ENCODE results near the gene DLAT.

DLAT gene

DNA sequence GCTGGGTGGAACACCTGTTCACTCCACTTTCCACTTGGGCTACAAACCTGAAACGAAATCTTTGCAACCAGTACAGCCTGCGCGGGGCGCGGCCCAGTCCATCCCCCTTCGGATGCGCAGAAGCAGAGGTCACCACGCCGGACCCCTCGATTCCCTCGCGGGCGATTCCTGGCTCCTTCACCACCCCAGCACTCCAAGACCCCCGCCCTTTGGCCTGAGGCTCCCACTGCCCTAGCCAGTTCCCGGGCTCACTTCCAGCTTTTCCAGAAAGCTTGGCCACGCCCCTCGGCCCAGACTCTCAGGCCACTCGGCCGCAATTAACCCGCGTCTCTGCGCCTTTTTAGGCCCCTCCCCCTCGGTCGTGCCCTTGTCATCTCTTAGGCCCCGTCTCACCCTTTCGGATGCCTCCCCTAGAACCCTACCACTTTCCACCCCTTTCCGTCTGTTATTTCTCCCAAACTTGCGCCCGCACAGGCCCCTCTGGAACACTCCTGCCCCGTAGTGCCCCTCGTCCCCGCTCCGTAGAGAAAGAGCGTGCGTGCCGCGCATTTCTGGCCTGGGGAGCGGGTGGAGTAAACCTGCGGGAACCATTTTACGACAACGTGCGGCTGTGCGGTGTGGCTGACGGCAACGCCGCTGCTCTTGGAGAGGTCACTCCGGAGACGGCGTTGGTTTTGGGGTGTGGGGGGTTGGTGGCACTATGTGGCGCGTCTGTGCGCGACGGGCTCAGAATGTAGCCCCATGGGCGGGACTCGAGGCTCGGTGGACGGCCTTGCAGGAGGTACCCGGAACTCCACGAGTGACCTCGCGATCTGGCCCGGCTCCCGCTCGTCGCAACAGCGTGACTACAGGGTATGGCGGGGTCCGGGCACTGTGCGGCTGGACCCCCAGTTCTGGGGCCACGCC is at the start of gene DLAT:
Gene DLAT, plus strand, starts transcription at position 636 of the 906 bp plus-strand sequence. Its CDS starts 65 bp downstream, at position 701.
- peak; percentile 81 for DNase-seq (ENCODE audit: low read depth)

DNA sequence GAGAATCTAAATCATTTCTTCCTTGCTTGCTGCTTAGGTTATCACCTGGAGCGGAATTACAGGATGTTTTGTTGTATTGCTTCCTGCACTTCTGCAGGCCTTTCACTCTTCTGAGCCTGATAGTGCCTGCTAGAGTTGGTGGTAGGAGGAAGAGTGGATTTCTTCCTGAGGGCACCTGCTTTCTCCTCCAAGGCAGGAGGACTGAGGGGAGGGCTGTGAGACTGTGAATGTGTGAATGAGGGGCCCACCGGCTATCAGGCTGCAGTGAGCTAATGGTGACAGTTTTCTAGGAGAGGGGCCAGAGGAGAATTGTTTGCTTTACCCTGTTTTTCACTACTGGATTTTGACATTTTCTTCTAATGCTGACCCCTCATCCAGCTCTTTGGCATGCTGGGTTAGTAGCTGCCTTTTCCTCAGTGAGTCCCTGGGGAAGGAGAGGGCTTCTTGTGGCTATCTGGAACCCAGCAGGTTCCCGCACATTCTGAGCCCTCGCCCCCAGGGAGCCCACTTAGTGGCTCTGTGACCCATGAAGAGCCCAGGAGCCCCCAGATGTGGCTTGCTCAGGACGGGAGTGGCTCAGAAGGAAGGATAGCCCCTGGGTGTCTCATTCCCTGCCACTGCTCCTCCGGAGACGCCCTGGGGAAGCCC is 49.0 kb upstream of the DLAT start:
- no peak for DNase-seq (ENCODE audit: low read depth)

DNA sequence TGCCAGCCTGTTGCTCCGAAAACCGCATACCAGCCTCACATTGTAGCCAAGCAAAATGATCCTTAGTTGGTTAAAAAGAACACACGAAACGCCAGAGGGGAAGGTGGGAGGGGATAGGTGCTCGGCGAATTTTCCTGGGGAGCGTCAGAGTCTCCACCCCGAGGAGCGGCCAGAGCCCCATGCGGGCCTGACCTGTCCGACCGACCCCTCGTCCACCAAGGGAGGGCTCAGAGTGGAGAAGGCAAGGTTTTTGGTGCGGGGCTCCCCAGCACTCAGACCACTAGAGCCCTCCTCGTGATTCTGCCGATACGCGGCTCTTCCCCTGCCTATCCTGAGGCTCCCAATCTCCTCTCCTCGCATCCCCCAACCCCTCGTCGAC is 48.5 kb upstream of the DLAT start:
- peak; percentile 14 for DNase-seq (ENCODE audit: low read depth)

- peak; percentile 60 for DNase-seq (ENCODE audit: low read depth)
These were observed 47.8 kb upstream of the DLAT start for GRCh38 chr11:111977146-111978027.

DNA sequence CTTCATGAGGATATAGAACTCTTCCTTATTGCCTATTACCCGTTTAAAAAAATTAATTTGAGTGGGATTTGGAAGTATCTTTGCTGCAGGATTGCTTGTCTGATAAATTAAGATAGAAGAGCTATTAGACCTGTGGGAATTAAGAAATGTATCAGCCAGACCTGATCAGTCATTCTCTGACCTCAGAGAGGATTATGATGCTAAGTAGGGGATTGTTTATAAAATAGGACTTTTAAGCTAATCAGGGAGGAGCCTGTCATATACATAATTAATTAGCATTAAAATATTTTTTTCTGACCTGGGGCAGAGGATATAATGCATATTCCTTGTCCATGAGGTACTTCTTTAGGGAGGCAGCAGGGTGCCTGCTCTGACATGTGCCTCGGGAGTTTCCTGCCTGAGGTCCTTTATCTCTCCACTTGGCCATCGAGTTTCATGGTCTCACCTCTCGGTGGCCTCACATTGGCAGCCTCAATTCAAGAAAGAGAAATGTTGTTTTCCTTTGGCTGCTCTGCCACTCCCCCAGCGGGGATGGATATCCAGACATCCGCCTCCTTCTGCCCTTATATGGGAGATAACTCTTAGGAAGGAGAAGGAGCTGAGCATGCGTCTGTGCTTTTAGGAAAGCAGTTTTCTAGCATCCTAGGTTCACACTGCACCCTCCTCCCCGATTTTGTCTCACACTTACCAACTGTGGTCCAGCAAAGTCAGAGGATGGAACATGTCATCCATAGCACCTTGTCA is 47.0 kb upstream of the DLAT start:
- peak; percentile 84 for DNase-seq (ENCODE audit: low read depth)

- no peak for DNase-seq (ENCODE audit: low read depth)
These were observed 45.1 kb upstream of the DLAT start for GRCh38 chr11:111980062-111980461.

DNA sequence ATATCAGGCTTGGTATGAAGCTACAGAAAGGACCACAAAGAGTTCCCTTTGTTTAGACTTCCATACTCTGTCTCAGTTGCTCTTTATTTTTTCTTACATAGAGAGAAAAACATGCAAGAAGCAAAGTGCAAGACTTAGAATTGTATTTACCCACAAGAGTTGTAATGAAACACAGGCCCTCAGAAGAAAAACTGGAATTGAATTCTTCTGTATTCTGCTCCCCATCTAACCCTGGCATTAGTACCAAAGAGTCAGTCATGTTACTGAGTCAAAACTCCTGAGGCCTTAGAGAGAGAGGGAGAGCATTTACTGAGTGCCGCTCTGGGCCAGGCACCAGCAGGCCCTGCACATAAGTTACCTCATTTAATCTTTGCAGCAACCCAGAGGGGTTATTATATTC is 43.9 kb upstream of the DLAT start:
- DNase-seq (ENCODE audit: low read depth) = no peak

DNA sequence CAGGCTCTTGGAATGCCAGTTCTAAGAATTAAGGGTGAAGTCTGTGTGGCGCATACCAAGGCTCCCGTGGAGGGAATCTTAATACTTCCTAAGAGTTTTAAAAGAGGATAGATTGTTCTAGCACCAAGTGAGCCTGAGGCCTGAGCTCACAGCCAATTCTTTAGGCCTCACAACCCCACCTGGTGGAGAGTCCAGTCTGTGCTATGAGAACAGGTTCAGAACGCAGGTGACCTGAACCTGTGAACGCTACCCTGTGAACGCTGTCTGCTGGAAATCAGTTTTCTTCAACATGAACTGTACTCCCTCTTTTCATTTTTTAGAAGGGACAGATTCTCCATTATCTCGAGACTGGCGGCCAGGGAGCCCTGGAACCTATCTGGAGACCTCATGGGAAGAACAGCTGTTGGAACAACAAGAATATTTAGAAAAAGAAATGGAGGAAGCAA is 43.2 kb upstream of the DLAT start:
- DNase-seq (ENCODE audit: low read depth) = peak; percentile 51

DNA sequence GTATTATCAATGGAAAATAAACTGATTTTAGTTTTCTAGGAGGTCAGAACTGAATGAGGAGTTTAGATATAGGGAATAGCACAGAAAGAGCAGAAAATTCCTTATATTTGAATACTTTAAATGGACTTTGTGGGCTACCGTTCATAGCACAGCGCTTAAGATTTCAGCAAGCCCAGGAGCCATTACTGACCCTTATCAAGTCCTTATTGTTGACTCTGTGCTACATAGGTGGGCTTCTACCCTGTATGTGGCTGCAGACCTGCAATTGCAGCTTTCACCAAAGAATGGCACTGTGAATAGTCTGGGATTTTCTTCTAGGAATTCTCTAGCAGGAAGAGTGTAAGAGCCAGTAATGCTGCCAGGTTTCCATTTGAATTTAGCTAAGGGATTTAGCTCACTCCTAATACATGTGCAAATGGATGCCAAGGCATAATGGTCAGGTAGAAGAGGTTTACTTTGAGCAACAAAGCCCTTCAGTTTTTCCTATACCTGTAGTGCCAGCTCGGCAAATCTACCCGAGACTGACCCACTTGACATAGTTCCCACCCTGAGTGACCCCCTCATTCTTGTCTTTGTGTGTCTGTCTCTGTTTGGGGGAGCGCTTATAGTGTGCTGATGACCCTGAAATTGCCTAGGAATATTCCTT is 42.5 kb upstream of the DLAT start:
- DNase-seq (ENCODE audit: low read depth) = no peak

DNA sequence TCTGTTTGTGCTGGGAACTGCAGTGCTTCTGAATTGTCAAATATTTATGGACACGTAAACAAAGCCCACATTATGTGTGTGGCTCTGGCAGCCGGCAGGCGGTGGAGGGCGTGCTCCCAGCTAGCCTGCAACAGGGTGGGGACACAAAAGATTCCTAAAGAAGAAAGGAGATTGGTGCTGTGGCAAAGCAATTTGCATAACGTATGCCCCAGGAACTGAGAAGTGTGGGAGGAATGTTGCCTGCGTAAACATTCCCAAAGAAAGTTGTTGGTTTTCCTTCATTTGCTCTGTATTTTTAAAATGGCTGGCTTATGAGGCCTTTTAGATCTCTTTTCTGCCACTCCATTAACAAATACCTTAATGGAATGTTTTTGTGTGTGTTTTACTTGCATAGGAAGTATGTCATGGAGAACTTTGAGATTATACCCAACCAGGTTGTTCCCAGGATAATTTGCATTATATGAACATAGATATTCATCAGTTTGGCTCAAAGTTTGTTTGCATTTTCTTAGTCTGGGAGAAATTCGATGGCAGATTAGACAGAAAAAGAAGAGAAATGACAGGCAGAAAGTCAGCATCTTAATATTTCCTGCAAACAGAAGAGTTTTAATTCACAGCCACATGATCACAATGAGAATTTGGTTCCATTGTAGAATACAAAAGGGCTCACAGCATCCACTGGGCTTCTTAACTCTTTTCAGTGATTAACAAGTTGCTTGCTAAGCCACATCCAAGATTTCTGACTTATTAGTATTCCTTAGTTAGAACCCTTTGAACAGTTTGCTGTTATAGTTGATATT is 41.8 kb upstream of the DLAT start:
- peak; percentile 16 for DNase-seq (ENCODE audit: low read depth)

GRCh38 chr11:111986589-111986988 is 38.6 kb upstream of the DLAT start:
- no peak for DNase-seq (ENCODE audit: low read depth)

- no peak for DNase-seq (ENCODE audit: low read depth)
These were observed 34.8 kb upstream of the DLAT start for GRCh38 chr11:111990381-111990780.

GRCh38 chr11:111992206-111992855 is 32.9 kb upstream of the DLAT start:
- no peak for DNase-seq (ENCODE audit: low read depth)

DNA sequence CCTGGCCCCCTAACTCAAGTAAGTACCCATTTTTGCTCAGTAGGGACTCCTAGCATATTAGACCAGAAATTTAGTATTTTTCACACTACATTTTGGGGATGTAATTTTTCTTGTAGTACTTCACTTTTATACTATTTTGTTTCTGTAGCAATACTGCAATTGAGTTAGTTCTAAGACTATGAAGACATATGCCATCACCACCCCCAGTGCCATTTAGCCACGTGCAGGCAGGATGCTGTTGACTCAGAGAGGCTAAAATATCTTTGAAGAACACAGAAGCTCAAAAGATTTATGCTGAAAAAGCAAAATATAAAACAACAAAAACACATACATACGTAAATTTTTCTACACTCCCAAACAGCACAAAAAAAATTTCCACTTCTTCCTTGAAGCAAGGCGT is 29.1 kb upstream of the DLAT start:
- no peak for DNase-seq (ENCODE audit: low read depth)

GRCh38 chr11:111996669-111997068 is 28.5 kb upstream of the DLAT start:
- DNase-seq (ENCODE audit: low read depth) = peak; percentile 65

- no peak for DNase-seq (ENCODE audit: low read depth)
These were observed 26.1 kb upstream of the DLAT start for GRCh38 chr11:111999111-111999510.

GRCh38 chr11:112000703-112001102 is 24.5 kb upstream of the DLAT start:
- no peak for DNase-seq (ENCODE audit: low read depth)

GRCh38 chr11:112002491-112003216 is 22.6 kb upstream of the DLAT start:
- DNase-seq (ENCODE audit: low read depth) = no peak

- peak; percentile 7 for DNase-seq (ENCODE audit: low read depth)
These were observed 20.8 kb upstream of the DLAT start for GRCh38 chr11:112004389-112004788.

Data from EH (cell line).